G401 (cell line): Measurements from ENCODE around the gene MTFMT. TPM values are rescaled to one million over a fixed set of nuclear protein-coding genes. Genes with fewer than 3 reads are reported as not detected.

Experiments
- DNase-seq: peaks from one replicate; pipeline ENCODE4 v3.0.0-alpha.2; 2015; ENCODE audit warnings: low spot score
- in situ Hi-C: cut with HindIII; loops from 2 replicates; pipeline ENCODE4 v1.10.0; 2016; ENCODE audit warnings: low sequenced_read_pairs, mixed read lengths
- total RNA-seq: library from RNA; depleted of rRNA; stranded (reverse); fragments of >200 nt; shearing (Covaris generic); gene quantifications from 2 replicates; pipeline ENCODE4 v1.2.3, GENCODE V29; 2014

Gene MTFMT
- total RNA-seq, 1 experiment from 2014 or later, result 34.2 TPM

DNA sequence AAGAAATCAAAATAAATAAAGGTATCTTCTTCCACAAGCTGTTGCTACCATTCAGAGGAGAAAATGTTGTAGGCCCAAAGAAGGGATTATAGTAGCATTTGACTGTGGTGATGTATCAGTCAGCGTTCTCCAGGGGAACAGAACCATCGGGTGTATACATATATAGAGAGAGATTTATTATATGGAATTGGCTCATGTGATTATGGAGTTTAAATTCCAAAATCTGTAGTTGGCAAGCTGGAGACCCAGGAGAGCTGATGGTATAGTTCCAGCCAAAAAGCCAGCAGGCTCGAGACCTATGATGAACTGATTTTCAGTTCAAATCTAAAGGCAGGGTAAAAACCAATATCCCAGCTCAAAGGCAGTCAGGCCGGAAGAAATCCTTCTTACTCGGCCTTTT, 32.4 kb downstream of the MTFMT start:
- in situ Hi-C loops, result no loop called here
- no peak for DNase-seq

DNA sequence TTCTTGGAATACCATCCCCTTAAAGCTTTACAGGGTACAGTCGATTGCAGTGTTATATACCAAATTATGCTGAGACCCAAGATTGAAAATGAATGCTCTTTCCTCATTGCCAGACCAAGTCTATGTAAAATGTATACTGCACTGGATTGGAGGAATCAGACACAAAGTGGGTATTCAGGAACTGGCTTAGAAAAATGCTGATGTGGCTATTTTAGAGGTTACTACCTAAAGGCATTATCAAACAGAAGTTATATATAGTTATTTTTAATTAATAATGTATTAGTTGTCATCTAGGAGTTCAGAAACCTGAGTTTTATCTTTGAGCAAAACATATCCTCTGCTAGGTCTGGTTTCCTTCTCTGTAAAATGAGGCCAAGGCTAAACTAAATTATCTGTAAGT, 36.1 kb downstream of the MTFMT start:
- in situ Hi-C loops, result no loop called here
- DNase-seq, result no peak

DNA sequence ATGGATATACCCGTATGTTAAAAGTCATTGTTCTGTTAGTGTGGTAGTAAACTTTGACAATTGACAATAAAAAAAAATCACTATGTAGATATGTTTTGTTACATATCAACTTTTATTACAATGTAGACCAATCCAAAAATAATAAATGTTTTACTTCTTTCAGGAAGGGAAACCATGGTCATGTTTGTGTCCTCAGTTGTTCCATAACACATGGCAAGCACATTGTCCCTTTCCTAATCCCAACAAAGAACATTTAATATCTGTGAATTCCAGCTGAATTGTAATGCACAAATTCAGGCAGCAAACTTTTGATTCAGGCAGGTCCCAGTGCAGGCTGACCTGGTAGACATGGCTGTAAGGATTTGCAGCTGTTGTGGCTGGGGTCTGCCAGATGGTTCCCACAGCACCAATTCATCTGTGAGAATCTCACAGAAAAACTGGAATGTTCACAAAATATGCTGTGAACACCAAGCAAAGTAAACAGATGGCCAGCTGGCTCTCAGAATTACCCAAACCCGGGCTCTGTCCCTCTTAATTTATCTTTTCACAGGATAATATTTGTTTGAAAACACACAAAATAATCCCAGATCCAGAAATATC, 37.8 kb downstream of the MTFMT start:
- DNase-seq, result no peak
- in situ Hi-C loops, result no loop called here

DNA sequence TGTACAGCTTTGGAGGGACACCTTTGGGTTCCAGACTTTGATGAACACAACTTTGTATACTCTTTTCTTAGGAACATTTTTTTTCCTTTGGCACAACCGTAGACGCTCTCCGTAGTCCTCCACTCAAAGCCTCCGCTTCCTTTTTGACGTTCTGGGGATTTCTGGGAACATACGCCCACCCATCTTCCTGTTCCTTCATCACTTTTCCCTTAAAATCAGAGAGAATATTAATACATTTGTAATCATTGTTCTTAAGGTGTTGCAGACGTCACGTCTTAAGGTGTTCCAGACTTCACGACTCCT, 39.3 kb downstream of the MTFMT start:
- in situ Hi-C loops, result no loop called here
- no peak for DNase-seq

DNA sequence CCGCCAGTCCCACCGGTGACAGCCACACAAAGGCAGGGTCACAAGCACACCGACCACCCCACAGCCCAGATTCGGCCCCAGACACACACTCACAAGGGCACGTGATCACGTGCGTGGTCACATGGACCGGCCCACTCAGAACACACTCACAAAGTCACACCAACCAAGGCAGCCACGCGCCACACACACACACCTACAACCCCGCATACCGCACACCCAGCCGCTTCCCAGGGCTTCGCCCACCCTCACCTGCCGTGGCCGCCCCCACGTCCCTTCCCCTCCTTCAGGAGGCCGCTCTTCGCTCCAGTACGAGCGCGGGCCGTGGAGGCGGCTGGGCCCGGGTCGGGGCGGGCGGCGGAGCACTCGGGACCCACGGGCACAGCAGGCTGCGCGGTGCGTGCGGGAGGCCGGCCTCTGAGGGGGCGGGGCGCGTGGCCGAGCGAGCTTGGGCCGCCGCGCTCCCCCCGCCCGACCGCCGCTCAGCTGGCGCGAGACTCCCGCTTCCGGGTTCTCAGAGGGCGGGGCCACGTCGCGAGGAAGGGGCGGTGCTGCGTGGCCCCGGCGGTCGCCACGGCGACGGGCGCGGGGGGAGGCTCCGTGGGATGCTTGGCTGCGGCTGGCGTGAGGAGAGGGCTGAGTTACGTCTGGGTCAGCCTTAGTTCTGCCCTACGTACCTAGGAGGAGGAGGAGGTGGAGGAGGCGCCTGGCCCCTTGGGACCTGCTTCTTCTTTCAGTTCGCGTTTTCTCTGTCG, 39.8 kb downstream of the MTFMT start, which contains the start of gene SPG21:
Gene SPG21, minus strand, starts transcription at position 499 of the 752 bp plus-strand sequence. CDS start 6,345 bp downstream, outside the sequence.
- peak; percentile 88 for DNase-seq
- in situ Hi-C loops, result no loop called here

DNA sequence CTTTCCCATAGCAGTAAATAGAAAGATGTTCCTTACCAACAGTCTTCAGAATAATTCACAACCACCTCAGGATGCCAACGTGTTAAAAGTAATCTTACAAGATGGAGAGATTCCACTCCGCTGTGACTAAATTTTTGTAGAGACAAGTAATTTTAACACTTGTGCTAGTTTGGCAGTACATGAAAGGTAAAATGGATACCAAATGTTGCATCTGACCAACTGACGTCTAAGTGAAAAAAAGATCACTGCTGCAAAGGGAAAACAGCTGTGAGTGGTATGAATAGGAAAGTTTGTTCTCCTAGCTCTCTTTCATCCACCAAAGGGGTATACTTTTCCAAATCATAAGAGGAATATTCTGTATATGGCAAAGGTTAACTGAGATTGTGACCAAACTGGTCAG, 42.3 kb downstream of the MTFMT start:
- peak; percentile 14 for DNase-seq
- in situ Hi-C loops, result no loop called here

DNA sequence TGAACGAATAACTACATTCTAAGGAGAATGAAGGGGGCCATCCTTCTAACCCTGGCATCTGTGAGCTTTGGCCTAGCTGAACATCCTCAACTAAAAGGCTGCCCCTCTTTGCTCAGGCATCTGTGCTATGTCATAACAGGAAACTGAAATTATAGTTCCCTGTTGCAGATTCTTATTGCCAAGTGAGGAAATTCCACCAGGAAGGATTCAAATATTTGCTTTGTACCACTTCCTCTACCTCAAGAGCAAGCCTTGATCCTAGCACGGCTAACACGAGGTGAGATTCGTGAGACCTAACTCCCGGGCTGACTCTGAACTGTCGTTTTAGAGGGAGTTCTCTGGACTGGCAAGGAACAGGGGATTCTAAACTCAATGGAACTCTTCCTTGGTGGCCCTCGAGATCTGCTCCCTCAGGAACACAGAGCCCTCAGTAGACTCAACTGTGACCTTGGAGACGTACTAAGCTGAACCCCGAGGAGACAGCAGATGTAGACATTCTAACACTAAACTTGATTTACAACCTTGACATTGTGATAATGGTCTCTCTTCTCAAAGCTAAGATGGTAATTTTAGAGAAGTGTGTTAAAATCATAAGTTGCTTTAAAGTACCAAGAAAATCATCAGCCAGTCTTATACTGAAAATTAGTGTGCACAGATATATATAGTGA, 43.9 kb downstream of the MTFMT start:
- in situ Hi-C loops, result no loop called here
- no peak for DNase-seq

DNA sequence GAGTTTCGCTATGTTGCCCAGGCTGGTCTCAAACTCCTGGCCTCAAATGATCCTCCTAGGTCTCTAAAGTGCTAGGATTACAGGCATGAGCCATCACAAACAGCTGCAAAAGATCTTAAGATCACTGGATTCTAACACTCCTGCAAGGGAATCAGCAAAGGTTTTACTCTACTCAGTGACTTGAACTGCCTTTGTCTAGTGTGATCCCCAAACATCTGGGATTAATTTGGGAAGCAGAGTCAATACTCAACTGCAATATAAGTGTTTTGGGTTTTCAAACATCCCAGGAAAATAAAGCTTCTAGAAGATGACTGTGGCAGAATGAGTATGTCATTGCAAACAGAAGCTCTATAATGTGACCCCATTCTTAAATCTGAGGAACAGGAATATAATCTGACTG, 47.0 kb downstream of the MTFMT start:
- DNase-seq, result no peak
- in situ Hi-C loops, result no loop called here

DNA sequence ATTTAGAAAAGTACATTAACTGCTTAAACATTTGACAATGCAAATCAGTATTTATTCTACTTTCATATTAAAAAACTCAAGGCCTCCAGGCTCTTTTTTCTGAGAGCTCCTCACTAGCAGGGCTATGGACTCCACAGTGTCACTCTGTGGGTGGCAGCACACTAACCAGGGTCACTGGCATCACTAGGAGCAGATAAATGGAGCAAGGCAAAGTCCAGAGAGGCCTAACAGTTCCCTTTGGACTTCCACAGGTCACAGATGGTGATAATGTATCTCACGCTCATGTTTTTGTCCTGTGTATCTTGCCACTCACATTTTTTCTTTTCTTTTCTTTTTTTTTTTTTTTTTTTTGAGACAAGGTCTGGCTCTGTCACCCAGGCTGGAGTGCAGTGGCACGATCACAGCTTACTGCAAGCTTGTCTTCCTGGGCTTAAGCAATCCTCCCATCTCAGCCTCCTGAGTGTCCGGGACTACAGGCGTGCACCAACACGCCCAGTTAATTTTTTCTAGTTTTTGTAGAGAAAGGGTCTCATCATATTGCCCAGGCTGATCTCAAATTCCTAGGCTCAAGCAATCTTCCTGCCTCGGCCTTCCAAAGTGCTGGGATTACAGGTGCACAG, 47.5 kb downstream of the MTFMT start:
- no peak for DNase-seq
- in situ Hi-C loops, result no loop called here

DNA sequence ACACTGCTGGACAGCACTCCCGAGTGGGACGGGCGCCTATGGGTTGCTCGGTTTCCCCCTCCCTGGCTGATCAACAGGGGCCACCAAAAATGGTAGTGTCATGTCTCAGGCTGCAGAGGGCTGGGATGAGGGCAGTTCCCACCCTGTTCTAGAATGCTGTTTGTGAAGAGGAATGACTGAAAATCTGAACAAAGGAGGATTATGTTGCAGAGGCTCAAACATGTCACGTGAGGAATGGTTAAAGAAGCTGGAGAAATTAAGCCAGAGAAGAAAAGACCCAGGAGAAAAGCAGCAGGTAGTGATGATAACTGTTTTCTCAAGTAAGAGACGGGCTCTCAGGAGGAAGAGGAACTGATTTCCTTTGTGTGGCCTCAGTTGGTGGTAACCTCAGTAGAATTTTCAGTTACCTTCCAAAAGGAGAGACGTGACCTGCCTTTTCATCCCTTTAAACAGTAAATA, 50.2 kb downstream of the MTFMT start:
- in situ Hi-C loops, result no loop called here
- DNase-seq, result no peak

DNA sequence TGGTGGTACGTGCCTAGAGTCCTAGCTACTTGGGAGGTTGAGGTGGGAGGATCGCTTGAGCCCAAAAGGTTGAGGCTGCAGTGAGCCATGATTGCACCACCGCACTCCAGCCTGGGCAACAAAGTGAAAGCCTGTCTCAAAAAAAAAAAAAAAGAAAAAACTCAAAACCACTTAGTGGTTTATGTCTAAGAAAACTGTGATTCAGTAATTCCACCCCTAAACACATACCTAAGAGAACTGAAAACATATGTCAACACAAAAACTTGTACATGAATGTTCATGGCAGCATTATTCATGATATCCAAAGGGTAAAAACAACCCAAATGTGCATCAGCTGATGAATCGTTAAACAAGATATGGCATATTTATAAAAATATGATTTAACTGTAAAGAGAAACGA, 54.0 kb downstream of the MTFMT start:
- no peak for DNase-seq
- in situ Hi-C loops, result no loop called here

DNA sequence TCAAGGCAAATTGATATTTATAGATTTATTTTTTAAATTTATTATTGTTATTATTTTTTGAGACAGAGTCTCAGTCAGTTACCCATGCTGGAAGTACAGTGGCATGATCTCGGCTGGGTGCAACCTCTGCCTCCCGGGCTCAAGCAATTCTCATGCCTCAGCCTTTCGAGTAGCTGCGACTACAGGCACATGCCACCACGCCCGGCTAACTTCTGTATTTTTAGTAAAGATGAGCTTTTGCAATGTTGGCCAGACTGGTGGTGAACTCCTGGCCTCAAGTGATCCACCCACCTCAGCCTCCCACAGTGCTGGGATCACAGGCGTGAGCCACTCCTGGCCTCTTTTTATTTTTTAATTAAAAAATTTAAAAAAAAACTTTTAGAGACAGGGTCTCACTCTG, 58.7 kb downstream of the MTFMT start:
- in situ Hi-C loops, result no loop called here
- DNase-seq, result no peak

DNA sequence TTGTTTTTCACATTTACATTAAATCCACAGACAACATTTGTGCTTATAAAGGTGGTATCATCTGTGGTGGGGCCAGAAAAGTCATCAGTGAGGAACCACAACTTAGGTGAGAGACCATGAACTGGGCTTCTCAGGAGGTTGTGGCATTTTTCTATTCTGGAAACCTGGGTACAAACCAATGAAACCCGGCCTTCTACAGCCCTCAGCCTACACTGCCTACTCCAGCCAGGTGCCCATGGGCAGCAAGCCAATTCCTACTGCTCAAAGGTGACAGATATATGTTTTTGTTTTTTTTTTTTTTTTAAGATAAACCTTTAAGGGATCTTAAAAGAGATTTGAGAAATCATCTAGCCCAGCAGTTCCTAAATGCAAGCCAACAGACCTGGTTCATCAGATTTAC, 60.0 kb downstream of the MTFMT start:
- in situ Hi-C loops, result no loop called here

DNA sequence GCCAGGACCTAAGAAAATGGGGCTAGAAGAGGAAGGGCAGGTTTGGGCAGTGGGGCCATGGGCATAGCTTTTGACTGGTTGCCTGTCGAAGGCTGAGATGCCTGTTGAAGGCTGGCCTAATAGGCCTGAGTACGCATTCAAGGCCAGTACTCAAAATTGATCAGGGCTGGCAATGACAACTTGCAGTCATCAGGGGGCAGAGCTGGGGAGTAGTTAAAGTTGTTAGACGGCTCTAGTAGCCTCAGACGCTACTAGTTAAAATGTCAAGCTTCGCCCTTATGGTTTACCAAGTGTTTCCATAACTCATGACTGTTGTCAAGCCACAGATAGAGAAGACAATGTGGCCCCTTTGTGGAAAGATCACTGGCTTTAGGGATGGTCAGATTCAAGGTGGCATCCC, 68.4 kb downstream of the MTFMT start:
- in situ Hi-C loops, result no loop called here
- no peak for DNase-seq

More for the DNA sequence above, 60.0 kb downstream of the MTFMT start:
- DNase-seq, result peak; percentile 50

DNA sequence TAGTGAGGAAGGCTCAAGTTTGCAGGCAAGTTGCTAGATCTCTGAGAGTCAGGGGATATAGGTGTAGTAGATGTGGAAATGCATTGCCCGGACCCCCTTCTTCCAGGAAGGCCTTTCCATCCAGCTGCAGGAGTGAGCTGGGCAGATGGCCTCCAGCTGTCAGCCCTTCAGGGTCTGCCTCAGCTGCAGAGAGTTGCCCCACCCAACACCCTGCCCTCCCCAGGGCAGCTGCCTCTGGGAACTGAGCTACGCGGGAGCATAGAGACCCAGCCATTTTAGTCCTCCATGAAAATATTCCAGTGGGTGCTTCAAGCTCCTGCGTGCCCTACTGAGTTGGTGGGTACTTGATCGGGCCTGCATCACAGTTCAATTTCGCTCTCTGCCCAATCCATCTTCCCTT, 69.3 kb downstream of the MTFMT start:
- in situ Hi-C loops, result no loop called here
- DNase-seq, result no peak

DNA sequence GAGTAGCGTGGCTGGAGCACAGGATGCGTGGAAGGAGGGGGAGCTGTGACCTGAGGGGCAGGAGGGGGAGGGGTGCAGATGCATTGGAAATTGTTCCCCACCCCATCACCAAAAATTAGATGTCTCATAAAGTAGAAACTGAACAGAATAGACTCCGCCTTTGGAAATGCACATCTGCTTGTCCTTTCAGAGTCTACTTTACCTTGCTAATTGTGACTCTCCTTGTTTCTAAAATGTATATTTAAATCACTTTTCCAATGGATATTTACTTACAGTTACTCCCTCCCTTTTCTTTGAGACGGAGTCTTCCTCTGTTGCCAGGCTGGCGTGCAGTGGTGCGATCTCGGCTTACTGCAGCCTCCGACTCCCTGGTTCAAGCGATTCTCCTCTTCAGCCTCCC, 70.3 kb downstream of the MTFMT start:
- in situ Hi-C loops, result no loop called here
- no peak for DNase-seq

DNA sequence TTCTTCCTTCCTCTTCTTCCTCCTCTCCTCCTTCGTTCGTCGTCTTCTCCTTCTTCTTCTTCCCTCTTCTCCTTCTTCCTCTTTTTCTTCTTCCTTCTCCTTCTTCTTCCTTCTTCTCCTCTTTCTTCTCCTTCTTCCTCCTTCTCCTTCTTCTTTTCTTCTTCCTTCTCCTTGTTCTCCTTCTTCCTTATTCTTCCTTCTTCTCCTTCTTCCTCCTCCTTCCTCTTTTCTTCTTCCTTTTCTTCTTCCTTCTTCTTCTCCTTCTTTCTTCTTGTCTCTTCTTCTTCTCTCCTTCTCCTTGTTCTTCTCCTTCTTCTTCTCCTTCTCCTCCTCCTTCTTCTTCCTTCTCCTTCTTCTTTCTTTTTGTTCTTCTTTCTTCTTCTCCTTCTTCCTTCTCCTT, 75.0 kb downstream of the MTFMT start:
- DNase-seq, result no peak
- in situ Hi-C loops, result no loop called here

DNA sequence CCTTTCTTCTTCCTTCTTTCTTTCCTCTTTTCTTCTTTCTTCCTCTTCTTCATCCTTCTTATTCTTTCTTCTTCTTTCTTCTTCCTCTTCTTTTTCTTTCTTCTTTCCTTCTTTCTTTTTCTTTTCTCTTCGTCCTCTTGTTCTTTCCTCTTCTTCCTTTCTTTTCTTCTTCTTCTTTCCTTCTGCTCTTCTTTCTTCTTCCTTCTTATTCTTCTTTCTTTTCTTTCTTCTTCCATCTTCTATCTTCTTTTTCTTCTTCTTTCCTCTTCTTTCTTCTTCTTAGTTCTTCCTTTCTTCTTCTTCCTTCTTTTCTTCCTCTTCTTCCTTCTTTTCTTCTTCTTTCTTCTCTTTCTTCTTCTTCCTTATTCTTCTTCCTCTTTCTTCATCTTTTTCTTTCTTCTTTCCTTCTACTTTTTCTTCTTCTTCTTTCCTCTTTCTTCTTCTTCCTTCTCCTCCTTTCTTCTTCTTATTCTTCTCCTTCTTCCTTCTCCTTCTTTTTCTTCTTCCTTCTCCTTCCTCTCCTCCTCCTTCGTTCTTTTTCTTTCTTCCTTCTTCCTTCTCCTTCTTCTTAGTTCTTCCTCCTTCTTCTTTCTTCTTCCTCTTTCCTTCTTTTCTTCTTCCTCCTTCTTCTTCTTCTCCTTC, 77.5 kb downstream of the MTFMT start:
- in situ Hi-C loops, result no loop called here
- no peak for DNase-seq
